Measurements from ENCODE around the gene DNASE1L1.
"Not testable (repeated sequence)": the region's sequence is repeated elsewhere in the genome, so short reads cannot be mapped to it uniquely, and the experiment has no call there.

The DNASE1L1 gene

GRCh38 chrX:154403858-154404257 lies 5.2 kb downstream of the DNASE1L1 start:
- no peak for DNase-seq (ENCODE audit: low read depth)

- no peak for DNase-seq (ENCODE audit: low read depth)
These were observed 5.9 kb downstream of the DNASE1L1 start for GRCh38 chrX:154403192-154403591.

GRCh38 chrX:154402622-154403127 lies 6.4 kb downstream of the DNASE1L1 start:
- DNase-seq (ENCODE audit: low read depth), result no peak

- DNase-seq (ENCODE audit: low read depth), result peak; percentile 45
These were observed 7.0 kb downstream of the DNASE1L1 start for GRCh38 chrX:154401918-154402621.

- DNase-seq (ENCODE audit: low read depth), result peak; percentile 61
These were observed 7.8 kb downstream of the DNASE1L1 start for GRCh38 chrX:154401045-154401799.

GRCh38 chrX:154400369-154400817 lies 8.7 kb downstream of the DNASE1L1 start:
- not testable (repeated sequence) for DNase-seq (ENCODE audit: low read depth)

GRCh38 chrX:154399527-154400368 lies 9.3 kb downstream of the DNASE1L1 start:
- DNase-seq (ENCODE audit: low read depth), result peak; percentile 39

- peak; percentile 74 for DNase-seq (ENCODE audit: low read depth)
These were observed 10.2 kb downstream of the DNASE1L1 start for GRCh38 chrX:154398668-154399526.

- peak; percentile 94 for DNase-seq (ENCODE audit: low read depth)
These were observed 11.0 kb downstream of the DNASE1L1 start, which contains the start of gene RPL10 for GRCh38 chrX:154397888-154398667. TSS of gene RPL10 (plus strand) at chrX:154398377. CDS start at chrX:154398520, 143 bp downstream.

GRCh38 chrX:154396973-154397887 lies 11.8 kb downstream of the DNASE1L1 start:
- DNase-seq (ENCODE audit: low read depth), result peak; percentile 78

GRCh38 chrX:154396363-154396762 lies 12.7 kb downstream of the DNASE1L1 start:
- DNase-seq (ENCODE audit: low read depth), result not testable (repeated sequence)

- DNase-seq (ENCODE audit: low read depth), result not testable (repeated sequence)
These were observed 19.0 kb downstream of the DNASE1L1 start for GRCh38 chrX:154389812-154390747.

- not testable (repeated sequence) for DNase-seq (ENCODE audit: low read depth)
These were observed 20.4 kb downstream of the DNASE1L1 start for GRCh38 chrX:154388649-154389048.

GRCh38 chrX:154388094-154388493 lies 21.0 kb downstream of the DNASE1L1 start:
- DNase-seq (ENCODE audit: low read depth), result not testable (repeated sequence)

- peak; percentile 40 for DNase-seq (ENCODE audit: low read depth)
These were observed 24.7 kb downstream of the DNASE1L1 start for GRCh38 chrX:154384284-154384892.

GRCh38 chrX:154383359-154384283 lies 25.4 kb downstream of the DNASE1L1 start:
- no peak for DNase-seq (ENCODE audit: low read depth)

All from ELR (cell line).